Dermis microvascular lymphatic vessel endothelial cell (primary cell): ENCODE results near the gene PROSER3. TPM values are rescaled to one million over a fixed set of nuclear protein-coding genes. Genes with fewer than 3 reads are reported as not detected.

Experiments used
- DNase-seq, 2 donors: peaks; one replicate each; pipeline versions ENCODE4 v3.0.0 to v3.0.0-alpha.2; 2010; ENCODE audit warnings: low read depth in 2 of 2
- total RNA-seq: library from RNA; depleted of rRNA; stranded (reverse); fragments of >200 nt; gene quantifications from 2 replicates; pipeline ENCODE4 v1.2.1, GENCODE V29; 2014

Gene PROSER3
- total RNA-seq, 1 donor from 2014 or later, result 1.4 TPM

DNA sequence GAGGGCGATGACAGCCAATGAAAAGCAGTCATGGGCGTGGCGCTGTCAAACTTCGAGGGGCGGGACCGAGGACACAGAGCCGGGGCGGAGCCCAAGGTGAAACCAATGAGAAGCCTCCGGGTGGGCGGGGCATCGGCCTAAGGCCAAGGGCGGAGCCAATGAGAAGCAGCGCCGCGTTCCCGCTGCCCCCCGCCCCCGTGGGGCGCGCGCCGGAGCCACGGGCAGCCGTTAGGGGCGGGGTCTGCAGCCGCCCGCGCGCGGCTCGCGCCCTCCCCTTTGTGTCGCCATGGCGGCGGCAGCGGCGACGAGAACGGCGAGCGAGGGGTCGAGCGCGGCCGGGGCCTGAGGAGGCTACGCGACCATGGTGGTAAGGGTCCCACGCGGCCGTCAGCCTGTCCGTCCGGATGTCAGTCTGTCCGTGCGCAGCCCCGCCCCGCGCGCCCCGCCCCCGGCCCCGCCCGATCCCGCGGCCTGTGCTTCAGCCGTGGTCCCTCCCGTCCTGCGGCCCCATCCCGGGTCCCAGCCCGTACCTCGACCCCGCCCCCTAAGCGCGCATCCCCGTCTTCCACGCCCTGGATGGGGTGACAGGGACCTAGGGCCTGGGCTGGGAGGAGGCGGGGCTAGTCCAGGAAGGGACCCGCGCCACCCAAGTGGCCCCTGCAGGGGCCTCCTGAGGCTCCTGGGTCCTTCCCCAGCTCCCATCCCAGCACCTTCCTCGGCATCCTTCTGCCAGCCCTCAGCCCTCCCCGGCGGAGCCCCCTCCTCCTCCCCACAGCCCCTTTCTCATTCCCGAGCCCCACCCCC is 17.5 kb downstream of the PROSER3 start, which contains the start of gene ARHGAP33:
Gene ARHGAP33 (plus strand): TSS at position 267 of the 804 bp plus-strand sequence. CDS start 95 bp downstream, at position 362.
- peak; percentile 87 to 97 for DNase-seq

DNA sequence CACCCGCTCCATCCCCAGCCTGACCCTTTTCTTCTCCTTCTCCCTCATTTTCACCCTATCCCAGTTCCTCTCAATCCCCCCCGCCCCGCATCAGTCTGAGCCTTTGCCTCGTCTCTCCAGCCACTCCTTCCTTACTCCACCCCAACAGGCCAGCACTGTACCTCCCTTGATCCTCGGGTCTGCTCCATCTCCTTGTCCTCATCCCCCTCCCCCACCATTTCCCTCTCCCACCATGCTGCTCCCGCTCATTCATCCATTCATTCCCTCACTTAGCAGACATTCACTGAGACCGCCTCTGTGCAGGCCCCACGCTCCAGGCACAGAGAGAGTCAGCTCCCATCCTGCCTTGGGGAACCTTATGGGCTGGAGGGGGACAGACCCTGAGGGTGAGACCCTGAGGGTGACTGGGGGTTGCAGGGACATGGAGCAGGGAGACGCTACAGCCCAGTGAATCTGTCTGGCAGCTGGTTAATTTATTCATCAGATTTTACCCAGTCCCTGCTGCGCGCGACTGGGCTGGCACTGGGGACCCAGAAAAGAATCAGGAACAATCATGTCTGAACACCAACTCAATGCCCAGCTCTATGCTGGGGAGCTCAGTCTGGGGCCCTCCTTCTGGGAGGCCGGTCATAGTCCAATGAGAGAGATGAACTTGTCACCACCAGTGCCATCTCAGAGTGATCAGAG is 18.3 kb downstream of the PROSER3 start:
- no peak for DNase-seq

DNA sequence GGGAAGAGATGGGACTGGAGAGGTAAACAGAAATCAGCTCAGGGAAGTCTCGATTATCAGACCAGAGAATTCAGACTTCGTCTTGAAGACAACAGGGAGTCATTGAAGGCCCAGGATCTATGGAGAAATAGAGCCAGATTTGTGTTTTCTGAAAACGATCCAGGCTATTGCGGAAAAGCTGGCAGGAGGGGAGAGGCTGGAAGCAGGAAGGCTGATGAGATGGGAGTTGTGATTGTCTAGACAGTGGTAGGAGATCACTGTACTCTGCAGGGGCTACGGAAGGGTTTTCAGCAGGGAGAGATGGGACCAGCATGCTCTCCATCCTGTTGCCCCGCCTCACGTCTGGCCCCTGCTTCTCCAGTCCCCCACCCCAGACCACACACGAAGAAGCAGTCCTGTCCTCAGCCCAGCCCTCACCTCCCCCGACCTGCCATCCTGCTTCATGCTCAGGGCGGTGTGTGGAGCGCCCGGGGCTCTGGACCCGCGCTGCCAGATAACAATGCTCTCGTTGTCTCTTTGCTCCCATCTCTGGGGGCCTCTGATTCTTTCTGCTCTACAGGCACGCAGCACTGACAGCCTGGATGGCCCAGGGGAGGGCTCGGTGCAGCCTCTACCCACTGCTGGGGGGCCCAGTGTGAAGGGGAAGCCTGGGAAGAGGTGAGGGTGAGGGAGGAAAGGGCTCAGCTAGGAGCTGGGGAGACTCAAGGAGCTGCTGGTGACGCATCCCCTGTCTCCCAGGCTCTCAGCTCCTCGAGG is 19.3 kb downstream of the PROSER3 start:
- no peak for DNase-seq

DNA sequence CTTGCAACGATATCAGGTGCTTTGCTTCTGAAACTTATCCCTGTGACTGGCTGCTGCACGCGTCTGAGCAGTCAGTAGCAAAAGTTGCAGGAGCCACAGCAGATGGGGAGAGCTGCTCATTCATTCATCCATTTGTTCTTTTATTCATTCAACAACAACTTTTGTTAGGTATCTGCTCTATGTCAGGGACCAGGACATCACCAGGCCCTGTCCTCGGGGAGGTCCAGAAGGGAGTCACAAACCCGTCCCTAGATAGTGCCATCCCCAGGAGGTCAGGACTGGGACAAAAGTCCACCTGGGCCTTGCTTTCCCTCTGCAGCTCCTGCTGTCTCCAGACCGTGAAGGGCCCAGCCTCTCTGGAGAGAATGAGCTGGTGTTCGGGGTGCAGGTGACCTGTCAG is 20.0 kb downstream of the PROSER3 start:
- DNase-seq, result no peak

DNA sequence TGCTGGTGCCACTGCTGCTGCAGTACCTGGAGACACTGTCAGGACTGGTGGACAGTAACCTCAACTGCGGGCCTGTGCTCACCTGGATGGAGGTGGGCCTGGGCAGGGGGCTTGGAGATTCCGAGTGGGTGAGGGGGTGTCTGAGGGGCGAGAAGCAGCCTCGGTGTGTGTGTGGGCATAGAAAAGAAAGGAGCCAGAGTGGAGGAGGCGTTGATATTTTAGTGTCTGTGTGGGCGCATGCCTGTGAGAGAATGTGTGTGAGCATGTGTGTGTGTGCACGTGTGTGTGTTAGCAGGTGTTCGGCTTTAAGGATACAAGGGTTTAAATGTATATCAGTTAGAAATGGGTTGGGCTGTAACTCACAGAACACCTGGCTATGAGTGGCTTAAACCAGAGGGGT is 21.1 kb downstream of the PROSER3 start:
- DNase-seq, result no peak

DNA sequence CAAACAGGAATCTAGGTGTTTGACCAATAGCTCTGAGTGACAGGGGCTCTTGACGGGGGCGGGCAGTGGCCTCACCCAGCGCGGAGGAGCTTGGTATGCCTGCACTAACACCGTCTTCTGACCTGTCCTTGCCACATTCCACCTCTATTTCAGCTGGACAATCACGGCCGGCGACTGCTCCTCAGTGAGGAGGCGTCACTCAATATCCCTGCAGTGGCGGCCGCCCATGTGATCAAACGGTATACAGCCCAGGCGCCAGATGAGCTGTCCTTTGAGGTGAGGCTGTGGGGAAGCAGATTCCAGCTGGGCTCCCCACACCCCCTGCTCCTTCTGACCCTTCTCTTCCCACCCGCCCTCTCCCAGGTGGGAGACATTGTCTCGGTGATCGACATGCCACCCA is 22.1 kb downstream of the PROSER3 start:
- DNase-seq, result no peak

DNA sequence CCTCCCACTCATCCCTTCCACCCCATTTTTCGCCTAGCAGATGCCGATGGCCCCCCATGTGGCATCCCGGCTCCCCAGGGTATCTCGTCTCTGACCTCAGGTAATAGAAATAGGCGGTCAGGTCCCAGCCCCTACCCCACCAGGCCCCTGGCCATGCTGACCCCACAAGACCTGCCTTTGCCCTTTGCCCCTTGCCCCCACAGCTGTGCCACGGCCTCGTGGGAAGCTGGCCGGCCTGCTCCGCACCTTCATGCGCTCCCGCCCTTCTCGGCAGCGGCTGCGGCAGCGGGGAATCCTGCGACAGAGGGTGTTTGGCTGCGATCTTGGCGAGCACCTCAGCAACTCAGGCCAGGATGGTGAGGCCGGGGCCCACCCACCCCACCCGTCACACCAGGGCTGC is 22.7 kb downstream of the PROSER3 start:
- DNase-seq, result no peak

DNA sequence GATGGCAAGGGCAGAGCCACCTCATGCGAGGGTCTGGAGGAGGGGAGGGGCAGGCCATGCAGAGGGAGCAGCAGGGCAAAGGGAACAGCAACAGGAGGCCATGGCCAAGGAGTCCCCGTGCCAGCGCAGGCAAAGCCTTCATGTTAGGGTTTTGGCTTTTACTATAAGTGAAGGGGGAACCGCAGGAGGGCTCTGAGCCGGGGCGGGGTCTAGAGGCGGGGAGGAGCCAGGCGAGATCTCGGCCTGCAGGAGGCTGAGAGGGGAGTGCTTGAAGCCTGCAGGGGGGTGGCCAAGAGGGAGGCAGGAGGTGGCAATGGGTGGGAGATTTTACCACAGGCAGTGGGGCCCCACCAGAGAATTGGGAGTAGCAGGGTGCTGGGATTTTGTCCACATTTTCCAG is 23.7 kb downstream of the PROSER3 start:
- no peak for DNase-seq

DNA sequence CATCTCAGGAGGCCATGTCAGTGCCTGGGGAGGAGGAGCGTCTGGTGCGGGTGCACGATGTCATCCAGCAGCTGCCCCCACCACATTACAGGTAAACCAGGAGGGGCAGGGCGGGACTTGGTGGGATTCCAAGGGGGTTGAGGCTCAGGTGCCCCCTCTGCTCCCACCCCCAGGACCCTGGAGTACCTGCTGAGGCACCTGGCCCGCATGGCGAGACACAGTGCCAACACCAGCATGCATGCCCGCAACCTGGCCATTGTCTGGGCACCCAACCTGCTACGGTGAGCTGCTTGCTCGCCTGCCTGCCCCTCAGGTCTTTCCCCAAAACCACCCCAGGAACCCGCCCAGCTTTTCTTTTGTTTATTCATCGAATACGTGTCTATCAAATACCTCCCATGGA is 24.6 kb downstream of the PROSER3 start:
- no peak for DNase-seq

DNA sequence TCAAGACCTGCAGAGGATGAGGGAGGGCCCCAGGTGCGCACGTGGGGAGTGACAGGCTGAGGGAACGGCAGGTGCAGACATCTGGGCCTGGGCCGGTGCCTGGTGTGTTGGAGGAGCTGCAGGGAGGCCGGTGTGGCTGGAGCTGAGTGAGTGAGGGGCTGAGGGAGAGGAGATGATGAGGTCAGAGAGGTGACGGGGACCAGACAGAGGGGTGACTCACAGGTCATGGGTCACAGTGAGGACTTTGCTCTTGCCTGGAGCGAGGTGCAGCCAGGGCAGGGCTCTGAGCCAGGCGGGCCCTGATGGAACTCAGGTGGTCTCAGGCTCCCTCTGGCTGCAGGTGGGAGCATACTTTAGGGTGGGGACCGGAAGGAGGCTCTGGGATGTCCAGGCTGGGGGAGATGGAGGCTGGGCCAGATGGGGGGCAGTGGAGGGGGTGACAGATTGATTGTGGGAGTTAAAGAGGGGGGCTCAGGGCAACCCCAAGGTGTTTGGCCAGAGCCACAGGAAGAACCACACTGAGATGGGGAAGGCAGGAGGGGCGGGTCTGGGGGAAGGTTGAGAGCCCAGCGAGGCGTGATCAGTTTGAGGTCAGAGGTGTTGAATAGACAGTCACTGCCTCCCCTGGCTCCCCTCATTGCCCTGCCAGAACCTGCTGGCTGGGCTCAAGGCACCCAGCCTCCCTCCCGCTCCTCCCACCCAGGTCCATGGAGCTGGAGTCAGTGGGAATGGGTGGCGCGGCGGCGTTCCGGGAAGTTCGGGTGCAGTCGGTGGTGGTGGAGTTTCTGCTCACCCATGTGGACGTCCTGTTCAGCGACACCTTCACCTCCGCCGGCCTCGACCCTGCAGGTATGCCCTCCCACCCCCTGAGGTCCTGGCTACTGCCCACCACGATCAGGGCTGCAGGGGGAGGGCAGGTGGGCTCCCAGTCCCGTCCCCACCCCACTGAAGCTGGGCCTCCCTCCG is 25.8 kb downstream of the PROSER3 start:
- no peak for DNase-seq

DNA sequence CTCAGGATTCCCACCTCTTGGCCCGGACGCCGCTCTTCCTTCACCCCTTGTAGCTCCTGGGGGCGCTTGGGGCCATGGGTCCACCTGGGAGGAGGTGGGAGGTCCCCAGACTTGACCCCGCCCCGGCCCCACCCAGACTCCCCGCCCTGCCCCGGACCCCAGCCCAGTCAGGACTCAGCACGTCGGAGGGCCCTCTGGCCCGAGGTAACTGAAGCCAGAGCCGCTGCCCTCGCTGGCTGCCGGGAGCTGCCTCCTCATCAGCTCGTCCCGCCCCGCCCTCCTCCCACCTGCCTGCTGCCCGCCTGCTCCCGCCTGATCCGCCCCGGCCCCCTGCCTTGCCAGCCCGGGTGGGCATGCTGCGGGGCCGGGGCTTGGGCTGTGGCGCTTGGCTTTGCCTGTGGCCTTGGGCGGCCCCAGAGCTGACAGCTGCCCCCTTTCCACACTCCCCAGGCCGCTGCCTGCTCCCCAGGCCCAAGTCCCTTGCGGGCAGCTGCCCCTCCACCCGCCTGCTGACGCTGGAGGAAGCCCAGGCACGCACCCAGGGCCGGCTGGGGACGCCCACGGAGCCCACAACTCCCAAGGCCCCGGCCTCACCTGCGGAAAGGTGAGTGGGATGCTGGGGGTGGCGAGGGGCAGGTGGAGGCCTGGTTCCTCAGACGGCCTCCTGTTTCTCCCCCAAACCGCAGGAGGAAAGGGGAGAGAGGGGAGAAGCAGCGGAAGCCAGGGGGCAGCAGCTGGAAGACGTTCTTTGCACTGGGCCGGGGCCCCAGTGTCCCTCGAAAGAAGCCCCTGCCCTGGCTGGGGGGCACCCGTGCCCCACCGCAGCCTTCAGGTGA is 26.7 kb downstream of the PROSER3 start:
- no peak for DNase-seq

DNA sequence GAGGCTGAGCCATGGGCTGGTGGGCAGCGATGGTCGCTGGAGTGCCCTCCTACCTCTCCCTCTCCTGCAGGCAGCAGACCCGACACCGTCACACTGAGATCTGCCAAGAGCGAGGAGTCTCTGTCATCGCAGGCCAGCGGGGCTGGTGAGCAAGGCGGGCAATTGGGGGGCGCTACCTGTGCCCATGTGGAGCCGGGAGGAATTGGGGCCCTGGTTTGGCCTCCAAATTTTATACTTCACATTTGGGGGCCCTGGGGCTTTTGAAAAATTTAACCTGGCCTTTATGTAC is 27.3 kb downstream of the PROSER3 start:
- no peak for DNase-seq

DNA sequence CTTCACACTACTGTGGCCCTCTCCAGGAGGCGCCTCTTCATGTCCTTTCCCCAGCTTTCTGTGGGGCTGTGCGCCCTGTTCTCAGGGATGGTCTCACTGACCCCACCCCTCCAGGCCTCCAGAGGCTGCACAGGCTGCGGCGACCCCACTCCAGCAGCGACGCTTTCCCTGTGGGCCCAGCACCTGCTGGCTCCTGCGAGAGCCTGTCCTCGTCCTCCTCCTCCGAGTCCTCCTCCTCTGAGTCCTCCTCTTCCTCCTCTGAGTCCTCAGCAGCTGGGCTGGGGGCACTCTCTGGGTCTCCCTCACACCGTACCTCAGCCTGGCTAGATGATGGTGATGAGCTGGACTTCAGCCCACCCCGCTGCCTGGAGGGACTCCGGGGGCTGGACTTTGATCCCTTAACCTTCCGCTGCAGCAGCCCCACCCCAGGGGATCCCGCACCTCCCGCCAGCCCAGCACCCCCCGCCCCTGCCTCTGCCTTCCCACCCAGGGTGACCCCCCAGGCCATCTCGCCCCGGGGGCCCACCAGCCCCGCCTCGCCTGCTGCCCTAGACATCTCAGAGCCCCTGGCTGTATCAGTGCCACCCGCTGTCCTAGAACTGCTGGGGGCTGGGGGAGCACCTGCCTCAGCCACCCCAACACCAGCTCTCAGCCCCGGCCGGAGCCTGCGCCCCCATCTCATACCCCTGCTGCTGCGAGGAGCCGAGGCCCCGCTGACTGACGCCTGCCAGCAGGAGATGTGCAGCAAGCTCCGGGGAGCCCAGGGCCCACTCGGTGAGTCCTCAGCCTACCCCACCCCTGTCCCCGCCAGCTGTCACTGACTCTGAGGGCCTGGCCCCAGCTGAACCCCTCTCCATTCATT is 28.6 kb downstream of the PROSER3 start:
- DNase-seq, result no peak

DNA sequence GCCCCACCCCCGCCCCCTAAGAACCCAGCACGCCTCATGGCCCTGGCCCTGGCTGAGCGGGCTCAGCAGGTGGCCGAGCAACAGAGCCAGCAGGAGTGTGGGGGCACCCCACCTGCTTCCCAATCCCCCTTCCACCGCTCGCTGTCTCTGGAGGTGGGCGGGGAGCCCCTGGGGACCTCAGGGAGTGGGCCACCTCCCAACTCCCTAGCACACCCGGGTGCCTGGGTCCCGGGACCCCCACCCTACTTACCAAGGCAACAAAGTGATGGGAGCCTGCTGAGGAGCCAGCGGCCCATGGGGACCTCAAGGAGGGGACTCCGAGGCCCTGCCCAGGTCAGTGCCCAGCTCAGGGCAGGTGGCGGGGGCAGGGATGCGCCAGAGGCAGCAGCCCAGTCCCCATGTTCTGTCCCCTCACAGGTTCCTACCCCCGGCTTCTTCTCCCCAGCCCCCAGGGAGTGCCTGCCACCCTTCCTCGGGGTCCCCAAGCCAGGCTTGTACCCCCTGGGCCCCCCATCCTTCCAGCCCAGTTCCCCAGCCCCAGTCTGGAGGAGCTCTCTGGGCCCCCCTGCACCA is 29.3 kb downstream of the PROSER3 start:
- DNase-seq, result no peak

DNA sequence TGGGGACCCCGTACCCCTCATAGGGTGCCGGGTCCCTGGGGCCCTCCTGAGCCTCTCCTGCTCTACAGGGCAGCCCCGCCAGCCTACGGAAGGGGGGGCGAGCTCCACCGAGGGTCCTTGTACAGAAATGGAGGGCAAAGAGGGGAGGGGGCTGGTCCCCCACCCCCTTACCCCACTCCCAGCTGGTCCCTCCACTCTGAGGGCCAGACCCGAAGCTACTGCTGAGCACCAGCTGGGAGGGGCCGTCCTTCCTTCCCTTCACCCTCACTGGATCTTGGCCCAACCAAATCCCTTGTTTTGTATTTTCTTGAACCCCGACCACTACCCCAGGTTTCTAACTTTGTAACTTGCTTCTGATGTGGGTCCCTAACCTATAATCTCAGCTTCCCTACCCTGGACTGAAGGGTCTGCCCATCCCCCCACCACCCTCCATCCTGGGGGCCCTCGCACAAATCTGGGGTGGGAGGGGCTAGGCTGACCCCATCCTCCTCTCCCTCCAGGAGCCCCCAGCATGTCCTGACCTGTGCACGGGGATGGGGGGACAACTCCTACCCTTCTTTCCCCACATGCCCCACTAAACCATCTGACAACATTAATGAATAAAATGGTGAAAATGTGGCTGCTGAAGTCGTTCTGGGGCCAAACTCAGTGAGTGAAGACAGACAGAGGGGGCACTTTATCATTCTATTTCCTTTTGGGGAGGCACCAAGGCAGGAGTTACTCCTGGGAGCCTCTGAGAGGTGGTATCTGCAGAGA is 30.4 kb downstream of the PROSER3 start:
- DNase-seq, result no peak

DNA sequence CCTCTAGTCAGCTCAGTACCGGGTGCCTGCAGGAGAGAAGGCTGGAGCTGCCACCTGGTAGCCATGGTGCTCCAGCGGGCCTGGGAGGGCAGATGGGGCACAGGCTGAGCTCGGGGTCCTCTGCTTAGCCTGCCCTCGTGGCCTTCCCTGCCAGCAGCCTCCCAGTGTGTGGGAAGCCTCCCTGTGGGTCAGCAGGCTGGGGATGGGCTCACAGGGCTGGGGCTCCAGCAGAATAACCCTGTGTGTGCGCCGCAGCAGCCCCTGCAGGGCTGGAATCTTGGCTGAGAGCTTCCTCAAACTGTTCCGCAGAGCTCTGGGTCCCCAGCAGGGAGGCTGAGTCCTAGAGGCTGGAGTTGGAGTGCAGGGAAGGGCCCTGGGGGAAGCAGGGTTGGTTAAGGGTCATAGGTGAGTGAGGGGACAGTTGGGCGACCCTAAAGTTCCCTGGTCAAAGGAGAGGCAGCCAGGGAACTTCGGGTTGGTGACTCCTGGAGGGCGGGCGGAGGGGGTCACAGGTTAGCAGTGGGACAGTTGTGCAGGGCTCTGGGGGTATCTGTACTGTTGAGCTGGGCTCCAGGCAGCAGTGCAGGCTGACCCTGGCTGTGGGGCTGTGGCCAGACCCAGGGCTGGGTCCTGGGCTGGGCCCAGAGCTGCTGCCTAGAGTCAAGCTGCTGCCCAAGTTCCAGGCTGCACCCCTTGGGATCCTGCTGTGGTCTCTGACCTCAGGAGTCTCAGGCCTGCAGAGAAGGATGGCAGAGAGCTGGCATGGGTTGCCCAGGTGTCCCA is 31.4 kb downstream of the PROSER3 start:
- no peak for DNase-seq
